Measurements from ENCODE around the gene P2RY2. TPM values are rescaled to one million over a fixed set of nuclear protein-coding genes. Genes with fewer than 3 reads are reported as not detected.

The P2RY2 gene
- total RNA-seq, 1 donor from 2014 or later = not detected

- Mint-ChIP-seq H3K4me3 (ENCODE audit: unreplicated experiment) (no peak overlapping the region), H3K27me3 (ENCODE audit: unreplicated experiment) (peaks cover 21% of the 10 kb centered on the region), H3K36me3 (ENCODE audit: unreplicated experiment) (no peaks in the 10 kb centered on the region), H3K9me3 (ENCODE audit: unreplicated experiment) (no peaks in the 10 kb centered on the region), H3K4me1 (ENCODE audit: unreplicated experiment) (no peaks in the 10 kb centered on the region), H3K27ac (ENCODE audit: unreplicated experiment) (no peak overlapping the region)
- DNase-seq (ENCODE audit: extremely low spot score, unreplicated experiment) = peak; percentile 42
- TF ChIP-seq CTCF (IDR thresholded peaks at IDR 0.05) = no peak
These were observed 48.0 kb downstream of the P2RY2 start for GRCh38 chr11:73265853-73266645.

- no peaks in the 10 kb centered on the region for H3K36me3 Mint-ChIP-seq (ENCODE audit: unreplicated experiment)
- no peak for DNase-seq (ENCODE audit: extremely low spot score, unreplicated experiment)
- peaks cover under 1% of the 10 kb centered on the region for H3K4me1 Mint-ChIP-seq (ENCODE audit: unreplicated experiment)
- H3K9me3 Mint-ChIP-seq (ENCODE audit: unreplicated experiment) = no peaks in the 10 kb centered on the region
- TF ChIP-seq CTCF (IDR thresholded peaks at IDR 0.05) = no peak
- peaks cover 21% of the 10 kb centered on the region for H3K27me3 Mint-ChIP-seq (ENCODE audit: unreplicated experiment)
- H3K4me3 Mint-ChIP-seq (ENCODE audit: unreplicated experiment) = no peak overlapping the region
- no peak overlapping the region for H3K27ac Mint-ChIP-seq (ENCODE audit: unreplicated experiment)
These were observed 48.6 kb downstream of the P2RY2 start for GRCh38 chr11:73266646-73267020.

GRCh38 chr11:73267122-73267846 lies 49.2 kb downstream of the P2RY2 start:
- peak; percentile 48 for DNase-seq (ENCODE audit: extremely low spot score, unreplicated experiment)
- TF ChIP-seq CTCF (IDR thresholded peaks at IDR 0.05) = no peak
- Mint-ChIP-seq H3K27me3 (ENCODE audit: unreplicated experiment) (peaks cover 21% of the 10 kb centered on the region), H3K36me3 (ENCODE audit: unreplicated experiment) (no peaks in the 10 kb centered on the region), H3K4me3 (ENCODE audit: unreplicated experiment) (no peak overlapping the region), H3K27ac (ENCODE audit: unreplicated experiment) (no peak overlapping the region), H3K4me1 (ENCODE audit: unreplicated experiment) (peaks cover 7% of the 10 kb centered on the region), H3K9me3 (ENCODE audit: unreplicated experiment) (no peaks in the 10 kb centered on the region)

GRCh38 chr11:73267906-73268540 lies 49.9 kb downstream of the P2RY2 start:
- DNase-seq (ENCODE audit: extremely low spot score, unreplicated experiment) = peak; percentile 64

More at GRCh38 chr11:73267906-73268540, 49.9 kb downstream of the P2RY2 start:
- Mint-ChIP-seq H3K9me3 (ENCODE audit: unreplicated experiment) (no peaks in the 10 kb centered on the region), H3K36me3 (ENCODE audit: unreplicated experiment) (no peaks in the 10 kb centered on the region), H3K27ac (ENCODE audit: unreplicated experiment) (no peak overlapping the region), H3K27me3 (ENCODE audit: unreplicated experiment) (peaks cover 16% of the 10 kb centered on the region), H3K4me3 (ENCODE audit: unreplicated experiment) (no peak overlapping the region), H3K4me1 (ENCODE audit: unreplicated experiment) (peaks cover 9% of the 10 kb centered on the region)
- no peak for TF ChIP-seq CTCF (IDR thresholded peaks at IDR 0.05)

All from osteocyte (in vitro differentiated cells).